Stimulated activated CD4-positive, alpha-beta T cell treated with anti-CD3 and anti-CD28 coated beads, Interleukin-15, amount 100 ng/mL, for 1 hour (primary cell): Measurements from ENCODE around the gene NRP1.

Experiments used
- DNase-seq, 2 donors: peaks; one replicate each; pipeline ENCODE4 v3.0.0-alpha.2; 2020; ENCODE audit warnings: low read depth in 1 of 2, low spot score in 1 of 2

Gene NRP1

DNA sequence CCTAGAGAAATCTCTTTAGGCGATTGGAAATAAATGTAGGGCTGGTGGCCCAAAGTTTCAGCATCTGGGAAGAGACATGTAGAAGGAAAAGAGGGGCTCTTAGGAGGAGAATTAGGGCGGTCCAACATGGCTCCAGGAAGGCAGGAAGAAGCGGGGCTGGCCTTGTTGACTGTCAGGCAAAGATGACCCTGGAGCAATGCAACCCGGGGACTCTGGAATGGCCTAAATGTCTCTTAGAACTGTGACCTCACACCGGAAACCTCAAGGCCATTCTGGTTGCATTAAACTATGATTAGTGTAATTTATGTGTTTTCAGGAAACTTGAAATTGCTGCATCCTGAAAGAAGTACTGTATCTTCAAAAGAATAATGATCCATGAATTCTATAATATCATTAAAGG, 66.8 kb downstream of the NRP1 start:
- DNase-seq, result no peak

DNA sequence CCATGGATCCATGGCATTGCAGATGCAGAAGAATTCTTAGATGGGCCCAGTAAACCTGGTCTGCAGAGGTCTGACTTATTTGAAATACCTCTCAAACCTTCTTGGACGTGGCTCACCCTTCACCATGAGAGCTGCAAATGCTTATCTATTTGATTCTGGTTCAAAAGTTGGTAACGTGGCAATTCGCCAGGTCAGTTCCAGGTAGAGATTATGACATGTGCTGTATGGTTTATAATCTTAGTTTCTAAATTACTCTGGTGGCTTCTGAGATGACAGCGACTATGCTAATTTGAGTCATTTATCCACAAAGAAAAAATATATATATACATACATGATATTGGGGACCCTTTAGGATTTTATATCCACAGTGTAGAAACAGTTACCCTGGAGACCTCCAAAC, 68.8 kb downstream of the NRP1 start:
- DNase-seq, result no peak

DNA sequence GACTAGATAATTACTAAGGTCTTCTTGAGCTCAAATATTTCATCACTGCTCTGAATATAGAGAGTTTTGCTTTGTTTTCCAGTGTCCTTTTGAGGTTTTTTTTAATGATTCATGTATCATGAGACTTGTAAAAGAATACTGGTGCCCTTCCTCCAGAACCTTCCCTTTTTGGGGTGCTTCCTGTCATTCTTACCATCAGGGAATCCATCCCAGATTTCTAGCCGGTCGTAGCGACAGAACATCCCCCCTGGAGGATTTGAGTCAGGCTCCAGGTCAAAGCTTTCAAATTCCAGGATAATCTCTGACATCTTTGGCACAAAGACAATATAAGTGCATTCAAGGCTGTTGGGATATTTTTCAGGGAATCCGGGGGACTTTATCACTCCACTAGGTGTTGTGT, 71.0 kb downstream of the NRP1 start:
- no peak for DNase-seq

DNA sequence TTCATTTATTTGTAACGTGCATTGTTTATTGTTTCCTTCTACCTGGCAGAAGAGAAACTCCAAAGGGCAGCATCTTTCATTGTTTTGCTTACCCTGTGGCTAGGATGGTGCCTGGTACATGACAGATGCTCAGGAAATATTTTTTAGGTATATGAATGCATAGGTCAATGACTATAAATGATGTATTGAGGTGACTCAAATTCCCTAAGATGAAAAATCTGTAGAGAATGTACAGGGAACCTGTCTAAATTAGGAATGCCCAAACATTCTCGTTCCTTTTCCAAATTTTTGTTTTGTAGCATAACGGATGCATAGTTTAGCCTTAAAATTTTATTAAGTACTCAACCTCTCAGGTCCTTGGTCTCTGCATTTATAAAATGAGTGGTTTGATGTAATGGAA, 71.6 kb downstream of the NRP1 start:
- no peak for DNase-seq

DNA sequence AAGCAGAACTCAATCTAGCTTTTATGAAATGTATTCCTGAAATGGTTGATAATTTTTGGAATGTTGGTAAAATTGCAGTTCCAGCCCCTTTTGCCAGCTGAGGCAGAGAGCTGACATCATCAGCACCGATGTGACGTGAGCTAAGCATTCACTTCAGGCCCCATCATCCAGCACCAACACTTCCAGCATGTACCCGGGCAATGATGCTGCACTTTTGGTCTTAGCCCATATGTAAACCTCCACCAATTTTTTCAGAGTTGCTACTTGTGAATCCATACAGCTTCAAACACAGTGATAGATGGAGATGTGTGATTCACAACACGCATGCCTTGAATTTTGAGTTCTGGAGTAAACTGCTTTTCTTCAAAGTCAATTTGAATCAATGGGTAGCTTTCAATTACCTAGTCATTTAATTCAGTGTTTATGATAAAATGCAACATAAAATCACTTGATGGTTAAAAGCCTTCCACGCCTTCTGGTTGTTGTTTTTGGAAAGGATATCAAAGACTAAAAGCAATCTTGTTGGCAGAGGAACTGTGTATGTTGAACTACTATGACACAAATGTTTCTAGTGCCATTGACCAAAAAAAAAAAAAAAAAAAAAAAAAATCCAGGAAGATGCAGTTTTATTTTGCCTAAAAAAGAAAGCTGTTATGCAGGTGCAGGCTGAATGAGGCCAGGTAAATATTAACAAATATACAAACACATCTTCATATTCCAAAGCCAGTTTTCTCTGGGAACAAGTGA, 73.9 kb downstream of the NRP1 start:
- DNase-seq, result no peak

DNA sequence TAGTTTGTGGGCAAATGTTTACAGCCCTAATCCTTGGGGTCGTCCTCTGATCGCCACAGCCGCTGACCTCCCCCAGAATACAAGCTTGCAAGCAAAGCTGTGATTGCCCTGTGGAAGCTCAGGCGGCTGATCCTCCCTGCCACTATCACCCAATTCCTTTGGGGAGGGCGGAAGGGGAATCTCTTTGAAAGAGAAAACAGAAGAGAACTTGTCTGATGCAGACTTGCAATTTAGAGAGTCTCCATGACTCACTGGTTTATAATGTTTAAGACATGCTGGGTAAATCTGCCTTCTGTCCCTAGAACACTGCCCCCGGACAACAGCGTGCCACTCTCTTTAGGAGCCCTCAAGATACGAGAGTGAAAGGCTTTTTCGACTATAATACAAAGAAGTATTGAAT, 75.5 kb downstream of the NRP1 start:
- DNase-seq, result no peak

DNA sequence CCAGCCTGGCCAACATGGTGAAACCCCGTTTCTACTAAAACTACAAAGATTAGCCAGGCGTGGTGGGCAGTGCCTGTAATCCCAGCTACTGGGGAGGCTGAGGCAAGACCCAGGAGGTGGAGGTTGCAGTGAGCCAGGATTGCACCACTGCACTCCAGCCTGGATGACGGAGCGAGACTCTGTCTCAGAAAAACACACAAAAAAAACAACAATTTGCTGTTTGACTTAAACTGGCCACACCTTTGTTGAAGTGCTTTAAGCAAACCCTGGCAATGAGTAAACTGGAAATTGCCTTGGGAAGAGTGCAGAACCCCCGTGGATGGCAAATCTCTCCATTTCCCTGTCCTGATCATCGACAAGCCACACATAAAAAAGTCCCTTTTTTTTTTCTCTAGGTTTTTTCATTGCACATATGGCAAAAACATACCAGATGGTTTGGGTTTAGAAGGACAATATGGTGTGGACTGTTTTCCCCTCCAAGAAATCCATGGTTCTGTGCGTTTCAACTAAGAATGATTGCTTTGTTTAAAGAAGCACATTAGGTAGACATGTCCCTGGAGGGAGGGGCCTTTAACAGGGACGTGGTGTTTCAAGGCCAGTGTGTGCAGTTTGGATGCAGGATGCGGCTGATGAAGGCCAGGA, 76.9 kb downstream of the NRP1 start:
- DNase-seq, result no peak

DNA sequence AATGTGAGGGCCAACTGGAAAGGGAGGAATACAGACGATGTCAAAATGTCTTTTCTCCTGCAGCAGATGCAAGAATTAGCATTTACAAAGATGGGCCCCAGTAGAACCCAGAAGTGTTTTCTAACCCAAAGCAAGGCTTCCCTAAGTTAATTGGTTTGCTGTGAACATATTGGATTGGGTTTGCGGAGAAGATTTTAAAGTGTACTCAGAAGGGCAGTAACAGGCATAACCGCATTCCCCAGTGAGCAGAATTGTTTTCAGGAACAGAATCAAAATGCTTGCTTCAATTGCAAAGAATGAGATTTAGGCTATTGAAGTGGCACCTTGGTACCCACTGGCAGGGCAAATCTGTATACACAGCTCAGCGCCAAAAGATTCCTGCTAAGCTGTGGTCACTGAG, 78.0 kb downstream of the NRP1 start:
- DNase-seq, result no peak

DNA sequence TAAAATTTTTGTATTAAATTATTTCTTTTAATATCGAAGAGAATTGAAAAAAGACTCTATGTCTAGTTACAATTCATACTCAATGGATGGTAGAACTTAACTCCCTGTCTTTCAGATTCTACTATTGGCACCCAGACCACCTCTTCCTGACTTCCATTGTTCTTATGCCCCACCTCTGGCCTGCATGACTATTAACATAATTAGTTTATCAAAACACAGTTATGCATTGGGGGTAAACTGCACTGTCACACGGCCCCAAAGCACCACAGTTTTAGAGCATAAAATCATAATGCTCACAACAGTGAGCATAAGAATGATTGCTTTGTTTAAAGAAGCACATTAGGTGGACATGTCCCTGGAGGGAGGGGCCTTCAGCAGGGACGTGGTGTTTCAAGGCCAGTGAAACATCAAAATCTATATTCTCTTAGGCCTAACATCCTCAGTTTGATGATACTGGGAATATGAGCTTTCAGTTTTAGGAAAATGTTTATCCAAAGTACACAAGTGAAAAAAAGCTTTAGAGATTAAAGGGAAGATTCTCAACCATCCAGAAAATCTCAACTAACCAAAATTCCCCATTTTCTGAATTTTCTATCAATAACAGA, 79.8 kb downstream of the NRP1 start:
- DNase-seq, result no peak

DNA sequence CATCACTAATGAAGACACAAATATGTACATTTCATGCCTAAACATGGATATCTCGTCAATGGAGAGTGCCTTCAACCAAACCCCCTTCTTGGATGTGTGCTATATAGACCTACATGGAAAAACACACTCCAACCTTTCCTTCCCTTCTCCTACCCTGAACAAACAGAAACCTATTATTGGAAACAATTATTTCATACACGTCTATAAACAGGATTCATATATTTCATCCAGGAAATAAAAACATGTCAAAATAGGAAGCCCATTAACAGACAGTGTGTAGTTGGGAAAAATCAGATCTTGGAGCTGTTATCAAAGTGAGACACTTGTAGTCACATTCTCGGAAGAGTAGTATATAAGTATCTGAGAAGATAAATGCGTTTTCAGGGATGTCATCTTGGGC, 81.1 kb downstream of the NRP1 start:
- DNase-seq, result no peak

DNA sequence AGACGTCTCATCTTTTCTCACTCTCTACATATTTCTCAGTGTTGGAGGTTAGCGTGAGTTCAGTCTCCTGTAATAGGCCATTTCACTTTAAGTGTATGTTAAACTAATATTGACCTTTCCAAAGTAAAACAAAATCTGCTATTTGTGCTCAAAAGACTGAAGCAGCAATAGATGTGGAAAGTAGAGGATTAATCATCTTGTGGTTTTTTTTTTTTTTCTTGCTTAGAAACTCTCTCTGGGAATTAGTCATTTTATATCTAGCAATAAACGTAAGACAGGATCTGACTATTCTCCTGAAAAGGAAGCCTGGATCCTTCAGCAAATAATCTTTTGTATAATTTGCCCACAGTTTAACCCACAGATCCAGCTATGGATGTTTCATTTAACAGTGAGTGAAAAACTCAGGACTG, 81.7 kb downstream of the NRP1 start:
- no peak for DNase-seq

DNA sequence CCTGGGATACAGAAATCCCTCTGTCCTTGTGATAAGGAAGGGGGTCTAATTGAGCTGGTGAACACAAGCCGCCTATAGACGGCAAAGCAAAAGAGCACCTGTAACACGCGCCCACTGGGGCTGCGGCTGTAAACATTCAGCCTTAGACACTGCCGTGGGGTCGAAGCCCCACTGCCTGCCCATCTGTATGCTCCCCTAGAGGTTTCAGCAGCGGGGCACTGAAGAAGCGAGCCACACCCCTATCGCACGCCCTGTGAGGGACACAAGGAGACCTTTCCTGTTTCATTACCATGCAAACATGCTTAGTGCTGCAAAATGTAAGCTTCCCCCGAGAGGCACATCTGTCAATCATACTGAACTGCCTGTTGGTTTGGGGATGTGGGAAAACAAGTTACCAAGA, 82.1 kb downstream of the NRP1 start:
- no peak for DNase-seq

DNA sequence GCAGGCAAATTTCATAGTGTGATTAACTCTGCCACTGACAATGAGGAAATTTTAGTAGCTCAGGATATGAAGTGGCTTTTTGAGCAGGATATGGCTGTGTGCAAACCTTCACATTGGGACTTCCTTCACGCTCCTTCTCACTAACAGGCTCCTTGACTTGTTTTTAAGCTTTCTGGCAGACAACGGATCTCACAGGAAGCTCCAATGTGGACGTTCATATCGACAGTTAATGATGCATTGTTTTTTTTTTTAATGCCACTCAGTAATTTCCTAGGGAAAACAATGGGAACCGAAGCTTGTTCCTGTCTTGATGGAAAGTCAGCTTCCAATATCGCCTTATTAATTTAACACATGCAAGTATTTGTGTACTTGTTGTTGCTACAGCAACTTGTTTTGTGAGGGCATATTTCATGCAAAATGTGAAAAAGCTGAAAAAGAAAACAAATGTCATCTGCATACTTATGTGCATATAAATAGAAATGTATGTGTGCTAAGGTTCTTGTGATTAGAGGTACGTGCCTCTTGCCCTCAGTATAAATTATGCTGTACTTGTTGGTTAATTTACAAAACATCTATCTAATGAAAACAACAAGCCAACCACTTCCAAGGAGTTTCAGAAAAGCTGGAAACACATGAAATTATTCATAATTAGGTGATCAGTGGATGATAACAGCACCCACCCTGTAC, 84.7 kb downstream of the NRP1 start:
- no peak for DNase-seq

DNA sequence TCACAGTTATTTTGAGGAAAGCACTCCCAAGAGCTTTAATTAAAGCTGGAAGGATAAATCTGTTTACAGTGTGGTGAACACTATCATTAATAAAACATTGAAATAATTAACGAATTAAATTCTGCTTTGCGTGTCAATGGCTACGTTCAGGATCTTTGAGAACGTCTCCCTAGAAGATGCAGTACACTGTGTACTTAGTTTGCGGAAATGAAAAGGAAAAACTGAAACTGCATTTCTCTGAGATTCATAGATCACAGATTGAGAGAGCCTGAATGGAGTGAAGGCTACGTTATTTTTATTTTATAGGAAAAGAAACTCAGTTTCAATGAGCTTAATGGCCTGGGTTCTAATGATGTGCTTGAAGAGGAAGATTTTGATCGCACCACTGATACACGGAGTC, 85.3 kb downstream of the NRP1 start:
- no peak for DNase-seq

DNA sequence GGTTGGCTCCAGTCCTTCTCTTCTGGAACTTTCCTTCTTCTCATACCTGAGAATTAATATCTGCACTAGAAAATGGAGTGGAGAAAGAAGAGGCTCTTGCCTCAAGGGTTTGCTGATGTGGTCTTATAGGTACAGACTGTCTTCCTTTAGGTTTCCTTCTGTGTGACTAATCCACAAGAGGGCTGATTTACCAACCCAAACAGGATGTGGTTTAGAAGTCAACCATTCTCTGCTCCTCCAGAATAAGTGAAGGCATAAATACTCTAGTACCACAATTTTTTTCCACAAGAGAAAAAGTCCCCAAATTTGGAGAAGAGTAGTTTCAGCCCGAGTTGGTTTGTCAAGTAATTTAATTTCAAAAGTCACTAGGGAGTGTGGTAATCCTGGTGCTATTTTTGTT, 85.8 kb downstream of the NRP1 start:
- no peak for DNase-seq

DNA sequence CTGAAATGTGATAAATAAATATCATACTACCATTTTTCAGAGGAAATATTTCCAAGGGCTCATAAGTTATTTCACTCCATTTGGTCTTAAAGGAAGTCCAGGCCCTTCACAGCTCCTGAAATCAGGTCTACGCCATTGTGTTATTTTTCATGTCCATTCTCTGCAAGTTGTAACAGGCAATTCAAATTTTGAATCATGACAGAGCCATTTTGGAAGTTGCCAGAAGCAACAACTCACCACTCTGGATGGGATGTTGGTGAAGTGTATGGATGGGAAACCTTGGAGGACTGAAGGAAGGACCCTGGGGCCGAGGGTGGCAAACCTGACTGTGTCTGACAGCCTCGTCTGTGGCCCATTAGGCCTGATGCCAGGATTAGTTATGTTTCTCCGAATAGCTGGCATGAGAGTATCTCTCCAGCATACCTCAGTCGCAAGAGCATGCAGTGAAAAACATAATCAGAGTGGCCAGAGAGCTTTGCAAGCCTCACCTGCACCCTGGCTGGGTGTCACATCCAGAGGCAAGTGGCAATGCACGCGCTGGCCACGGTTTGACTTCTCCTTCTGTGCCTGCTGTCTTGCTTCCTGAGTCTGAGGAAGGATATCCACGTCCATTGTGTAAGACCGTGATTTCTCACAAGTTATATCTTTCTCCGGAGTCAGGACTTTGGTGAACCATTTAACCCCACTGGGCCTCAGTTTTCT, 87.1 kb downstream of the NRP1 start:
- no peak for DNase-seq

DNA sequence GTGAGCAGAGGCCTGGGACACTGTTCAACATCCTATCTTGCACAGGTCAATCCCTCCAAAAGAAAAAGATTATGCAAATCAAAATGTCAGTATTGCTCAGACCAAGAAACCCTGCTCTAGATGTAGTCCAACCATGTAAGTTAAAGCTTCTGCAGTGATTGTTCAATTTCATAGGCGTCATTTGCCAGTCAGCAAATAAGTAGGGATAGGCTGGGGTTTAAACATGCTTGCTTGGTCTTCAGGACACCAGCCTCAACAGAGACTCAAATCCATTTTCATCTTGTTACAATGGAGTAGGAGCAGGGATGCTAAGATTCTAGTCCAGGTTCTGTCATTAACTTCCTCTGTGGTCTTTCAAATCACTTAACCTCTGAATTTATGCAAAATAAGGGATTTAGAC, 89.1 kb downstream of the NRP1 start:
- no peak for DNase-seq

DNA sequence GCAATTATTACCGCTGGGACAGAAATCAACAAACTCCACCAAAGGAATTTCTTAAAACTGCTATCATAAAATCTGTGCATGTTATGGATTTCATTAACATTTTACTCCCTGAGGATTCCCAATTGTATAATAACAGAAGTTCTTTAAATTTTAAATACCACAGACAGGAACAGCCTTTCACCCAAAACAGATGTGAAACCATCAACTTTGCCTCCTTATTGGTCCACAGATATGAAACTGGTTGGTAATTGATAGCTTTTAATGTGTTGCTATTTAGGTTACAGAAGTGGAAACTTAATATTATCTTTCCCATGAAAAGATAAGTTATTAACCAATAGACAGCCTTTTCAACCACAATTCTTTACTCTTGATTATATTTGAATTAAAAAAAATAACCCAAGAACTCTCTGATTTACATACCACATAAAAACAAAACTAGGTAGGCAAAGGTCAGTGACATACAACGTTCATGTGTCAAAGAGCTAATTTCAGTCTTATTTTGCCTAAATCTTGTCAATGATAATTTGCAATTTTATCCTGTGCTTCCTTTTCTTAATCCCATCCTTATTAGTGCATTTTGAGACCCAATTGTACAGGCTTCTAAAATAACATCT, 90.0 kb downstream of the NRP1 start:
- DNase-seq, result no peak

DNA sequence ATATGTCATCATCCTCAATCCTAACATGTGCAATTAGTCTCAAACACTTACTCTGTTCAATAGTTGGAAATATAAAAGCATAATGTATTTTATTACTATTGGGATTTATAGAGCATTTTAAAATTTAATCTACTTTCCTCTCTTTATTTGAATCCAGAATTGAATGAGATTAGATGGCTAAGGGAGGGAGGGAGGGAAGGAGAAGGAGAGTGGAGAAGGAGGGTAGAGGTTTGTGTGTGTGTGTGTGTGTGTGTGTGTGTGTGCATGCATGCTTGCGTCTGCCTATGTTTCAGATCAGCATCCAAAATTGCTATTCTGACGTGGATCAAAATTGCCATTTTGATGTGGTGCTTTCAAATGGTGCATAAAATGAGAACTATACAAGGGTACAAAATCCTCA, 90.8 kb downstream of the NRP1 start:
- no peak for DNase-seq

DNA sequence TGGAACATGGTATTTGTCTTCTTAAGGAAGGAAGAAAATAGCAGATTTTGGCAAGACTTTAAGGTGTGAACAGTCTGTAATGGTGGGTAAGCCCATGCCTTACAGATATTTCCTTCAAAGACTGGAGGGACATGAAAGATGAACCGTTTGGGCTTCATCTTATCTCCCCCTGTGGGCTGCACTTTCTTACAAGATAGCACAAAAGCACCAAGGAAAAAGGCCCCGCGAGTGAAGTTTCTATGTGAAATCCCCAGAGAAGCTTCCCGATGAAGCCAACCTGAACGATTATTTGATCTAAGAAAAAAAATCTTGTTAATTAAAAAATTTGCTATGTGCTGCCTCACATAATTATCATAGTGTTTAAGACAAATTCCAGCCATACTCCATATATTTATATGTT, 91.5 kb downstream of the NRP1 start:
- no peak for DNase-seq

DNA sequence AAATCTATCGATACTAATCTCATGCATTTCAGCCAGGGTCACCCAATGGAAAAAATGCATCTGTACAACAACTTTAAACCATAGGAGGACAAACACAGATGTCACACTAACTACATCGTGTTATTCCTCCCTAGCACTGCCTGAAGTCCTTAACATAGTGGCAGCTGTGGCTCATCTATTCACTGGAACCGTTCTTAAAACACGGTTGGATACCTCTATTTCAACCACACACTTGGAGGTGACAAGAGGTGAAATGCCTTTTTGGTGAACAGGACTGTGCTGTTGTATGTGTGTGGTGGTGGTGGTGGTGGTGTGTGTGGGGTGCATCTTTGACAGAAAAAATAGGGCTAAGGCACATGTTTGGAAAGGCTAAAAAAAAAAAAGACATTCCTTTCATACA, 93.1 kb downstream of the NRP1 start:
- no peak for DNase-seq
